IMR-90 (cell line): ENCODE results near the gene PYGL. TPM values are rescaled to one million over a fixed set of nuclear protein-coding genes. Genes with fewer than 3 reads are reported as not detected.

ENCODE experiments used
- ATAC-seq: fragments of 200-7000 bp; cut with Tn5 transposase; 2 replicates; pipeline ENCODE4 v1.9.1; 2020; ENCODE audit warnings: low read depth, mild to moderate bottlenecking, moderate library complexity
- BruUV-seq: library from RNA; stranded (reverse); fragments of 400-500 nt; replicated peaks from 2 replicates; lab custom pipeline; 2021; lab: Mats Ljungman, UMichigan
- CTCF ChIA-PET: fragments of 300-600 bp; formaldehyde crosslinking; extraction: SDS; loops from one replicate; lab custom pipeline; 2021; ENCODE audit warnings: antibody characterized with exemption; lab: Yijun Ruan, JAX
- POLR2A ChIA-PET: fragments of 300-600 bp; sonication (Branson Sonifier 250); formaldehyde crosslinking; loops from one replicate; lab custom pipeline; 2022; ENCODE audit warnings: antibody characterized with exemption; ENCODE audit not compliant: unreplicated experiment; lab: Charles Lee
- DNase-seq: peaks from one replicate; pipeline ENCODE4 v3.0.0; 2013
- H2AFZ ChIP-seq: replicated peaks from 2 replicates; pipeline ENCODE3; 2013; ENCODE audit warnings: low read length, mild to moderate bottlenecking; ENCODE audit not compliant: poor library complexity
- H2AK5ac ChIP-seq: 2 replicates; pipeline ENCODE4 v1.6.1; 2013; ENCODE audit warnings: low read depth, low read length, inconsistent platforms
- H2AK9ac ChIP-seq: replicated peaks from 2 replicates; pipeline ENCODE3; 2013; ENCODE audit warnings: mild to moderate bottlenecking, low read depth, low read length, moderate library complexity; ENCODE audit not compliant: poor library complexity
- H2BK120ac ChIP-seq: 2 replicates; pipeline ENCODE4 v1.6.1; 2013; ENCODE audit warnings: low read depth, low read length, inconsistent platforms
- H2BK15ac ChIP-seq: 3 replicates; pipeline ENCODE4 v1.6.1; 2013; ENCODE audit warnings: low read depth, low read length, inconsistent platforms
- H2BK20ac ChIP-seq: 2 replicates; pipeline ENCODE4 v1.6.1; 2013; ENCODE audit warnings: low read depth, mild to moderate bottlenecking, inconsistent platforms, low read length, moderate library complexity
- H2BK5ac ChIP-seq: 2 replicates; pipeline ENCODE4 v1.6.1; 2013; ENCODE audit warnings: mild to moderate bottlenecking, low read depth, low read length, inconsistent platforms; ENCODE audit not compliant: poor library complexity, severe bottlenecking
- H3K14ac ChIP-seq: replicated peaks from 2 replicates; pipeline ENCODE4 v1.6.1; 2013; ENCODE audit warnings: low read depth, low read length, inconsistent platforms
- H3K18ac ChIP-seq: 2 replicates; pipeline ENCODE4 v1.6.1; 2013; ENCODE audit warnings: low read depth, low read length, control low read depth
- H3K23ac ChIP-seq: 2 replicates; pipeline ENCODE4 v1.6.1; 2013; ENCODE audit warnings: low read depth, low read length, inconsistent platforms
- H3K27ac ChIP-seq: 2 replicates; pipeline ENCODE4 v1.5.1; 2013; ENCODE audit warnings: mild to moderate bottlenecking, control low read depth, low read length; ENCODE audit not compliant: insufficient read depth
- H3K27me3 ChIP-seq: 2 replicates; pipeline ENCODE4 v1.6.1; 2013; ENCODE audit warnings: low read length; ENCODE audit not compliant: control insufficient read depth, insufficient read depth
- H3K36me3 ChIP-seq: 2 replicates; pipeline ENCODE4 v1.6.1; 2013; ENCODE audit warnings: low read length, mixed read lengths; ENCODE audit not compliant: control insufficient read depth, insufficient read depth
- H3K4ac ChIP-seq: 2 replicates; pipeline ENCODE4 v1.6.1; 2013; ENCODE audit warnings: low read depth, low read length, inconsistent platforms
- H3K4me1 ChIP-seq: 2 replicates; pipeline ENCODE4 v1.6.1; 2013; ENCODE audit warnings: low read length, mixed read lengths; ENCODE audit not compliant: control insufficient read depth, insufficient read depth
- H3K4me2 ChIP-seq: 2 replicates; pipeline ENCODE4 v1.6.1; 2013; ENCODE audit warnings: low read depth, mild to moderate bottlenecking, control low read depth, low read length, moderate library complexity
- H3K4me3 ChIP-seq: 2 replicates; pipeline ENCODE4 v1.5.1; 2013; ENCODE audit warnings: low read depth, mild to moderate bottlenecking, control low read depth, low read length, moderate library complexity; ENCODE audit not compliant: insufficient read depth
- H3K56ac ChIP-seq: 2 replicates; pipeline ENCODE4 v1.6.1; 2013; ENCODE audit warnings: low read length, inconsistent platforms; ENCODE audit not compliant: insufficient read depth; ENCODE audit errors: extremely low read depth
- H3K79me1 ChIP-seq, 2 experiments: 2 replicates each; pipeline ENCODE4 v1.6.1; 2013; ENCODE audit warnings: low read length in 2 of 2, inconsistent platforms in 1 of 2, low read depth in 1 of 2
- H3K9ac ChIP-seq: 2 replicates; pipeline ENCODE4 v1.6.1; 2013; ENCODE audit warnings: low read depth, low read length, control low read depth
- H3K9me1 ChIP-seq: 2 replicates; pipeline ENCODE4 v1.6.1; 2013; ENCODE audit warnings: low read length, inconsistent platforms; ENCODE audit not compliant: insufficient read depth
- H3K9me3 ChIP-seq: 2 replicates; pipeline ENCODE4 v1.6.1; 2013; ENCODE audit warnings: low read length; ENCODE audit not compliant: control insufficient read depth, insufficient read depth
- H4K20me1 ChIP-seq: 2 replicates; pipeline ENCODE4 v1.6.1; 2013; ENCODE audit warnings: low read length, inconsistent platforms; ENCODE audit not compliant: insufficient read depth
- H4K5ac ChIP-seq: 2 replicates; pipeline ENCODE4 v1.6.1; 2013; ENCODE audit warnings: mild to moderate bottlenecking, low read depth, low read length, control low read depth
- H4K8ac ChIP-seq, 2 experiments: 2 replicates each; pipeline ENCODE4 v1.6.1; 2013; ENCODE audit warnings: low read depth in 2 of 2, low read length in 2 of 2, control low read depth in 1 of 2, inconsistent platforms in 1 of 2
- H4K91ac ChIP-seq: 2 replicates; pipeline ENCODE4 v1.6.1; 2013; ENCODE audit warnings: low read depth, low read length, inconsistent platforms; ENCODE audit not compliant: insufficient read depth
- BHLHE40 ChIP-seq: fragments of 150-350 bp; IDR thresholded peaks from 2 replicates; pipeline ENCODE4 v1.6.1; 2016; ENCODE audit warnings: mild to moderate bottlenecking, low read depth, low read length
- CEBPB ChIP-seq: IDR thresholded peaks from 2 replicates; pipeline ENCODE4 v1.6.1; 2012; ENCODE audit warnings: low read depth, low read length, improper control_type of control experiment
- CHD1 ChIP-seq: IDR thresholded peaks from 2 replicates; pipeline ENCODE4 v1.6.1; 2012; ENCODE audit warnings: low read depth, low read length, improper control_type of control experiment
- FOS ChIP-seq: fragments of 150-350 bp; IDR thresholded peaks from 2 replicates; pipeline ENCODE4 v1.6.1; 2016; ENCODE audit warnings: low read depth, low read length
- MAZ ChIP-seq: IDR thresholded peaks from 2 replicates; pipeline ENCODE4 v1.6.1; 2012; ENCODE audit warnings: low read depth, mild to moderate bottlenecking, low read length, improper control_type of control experiment, moderate library complexity, borderline replicate concordance
- MXI1 ChIP-seq: IDR thresholded peaks from 2 replicates; pipeline ENCODE4 v1.6.1; 2012; ENCODE audit warnings: low read depth, mild to moderate bottlenecking, low read length, moderate library complexity, borderline replicate concordance
- NFE2L2 ChIP-seq: fragments of 150-350 bp; IDR thresholded peaks from 2 replicates; pipeline ENCODE4 v1.6.1; 2016; ENCODE audit warnings: low read depth, mild to moderate bottlenecking, low read length
- POLR2A ChIP-seq: IDR thresholded peaks from 2 replicates; pipeline ENCODE4 v1.6.1; 2012; ENCODE audit warnings: mild to moderate bottlenecking, low read depth, low read length
- RAD21 ChIP-seq: IDR thresholded peaks from 2 replicates; pipeline ENCODE4 v1.6.1; 2012; ENCODE audit warnings: low read length, improper control_type of control experiment
- RCOR1 ChIP-seq: IDR thresholded peaks from 2 replicates; pipeline ENCODE4 v1.6.1; 2012; ENCODE audit warnings: mild to moderate bottlenecking, low read length, improper control_type of control experiment; ENCODE audit not compliant: insufficient replicate concordance
- RFX5 ChIP-seq: IDR thresholded peaks from 2 replicates; pipeline ENCODE4 v1.8.0; 2012; ENCODE audit warnings: low read depth, mild to moderate bottlenecking, low read length, moderate library complexity
- SMC3 ChIP-seq: fragments of 150-350 bp; IDR thresholded peaks from 2 replicates; pipeline ENCODE4 v1.6.1; 2016; ENCODE audit warnings: low read depth, mild to moderate bottlenecking, antibody characterized with exemption, low read length, moderate library complexity
- WGBS, 2 experiments: methylation state at CpG; one replicate each; pipeline versions ENCODE4 v1.1.5 to v1.1.7; 2013; ENCODE audit warnings: missing lambda C conversion rate in 2 of 2; ENCODE audit not compliant: insufficient read length in 1 of 2; ENCODE audit errors: extremely low coverage in 2 of 2; 5-methylcytosine and 5-hydroxymethylcytosine counted together
- dilution Hi-C: fragments of 300-500 bp; cut with HindIII; formaldehyde crosslinking; loops from one replicate; pipeline ENCODE4 v1.14.3; 2018; ENCODE audit warnings: low sequenced_read_pairs; ENCODE audit not compliant: unreplicated experiment
- in situ Hi-C: fragments of 300-500 bp; cut with MboI; formaldehyde crosslinking; loops from 3 replicates; pipeline ENCODE4 v1.14.3; 2019; ENCODE audit warnings: low sequenced_read_pairs, inconsistent platforms, mixed read lengths
- intact Hi-C: fragments of 100-400 bp; cut with micrococcal nuclease; formaldehyde crosslinking; loops from 2 replicates; pipeline ENCODE4 v1.10.0; 2022
- polyA plus RNA-seq, 3 experiments: library from polyadenylated mRNA; depleted of rRNA; stranded (reverse); fragments of >200 nt; gene quantifications; 2 replicates each; pipeline ENCODE4 v1.2.3, GENCODE V29; 2012; ENCODE audit warnings: low replicate concordance in 1 of 3
- total RNA-seq: library from RNA; depleted of rRNA; stranded (reverse); fragments of >200 nt; gene quantifications from 2 replicates; pipeline ENCODE4 v1.2.3, GENCODE V29; 2012
- TF ChIP-seq, protein P1 (sequence below): fragments of 150-350 bp; IDR thresholded peaks from 2 replicates; pipeline ENCODE4 v1.6.1; 2017; ENCODE audit warnings: mild to moderate bottlenecking, antibody characterized with exemption, low read length, low read depth
- TF ChIP-seq, protein P2 (sequence below): conservative IDR thresholded peaks from 2 replicates; pipeline ENCODE4 v1.5.1; 2012; ENCODE audit warnings: mild to moderate bottlenecking, low read depth, low read length, improper control_type of control experiment
- TF ChIP-seq, protein P3 (sequence below): fragments of 150-350 bp; IDR thresholded peaks from 2 replicates; pipeline ENCODE4 v1.6.1; 2016; ENCODE audit warnings: low read depth, mild to moderate bottlenecking, low read length, moderate library complexity, borderline replicate concordance

PYGL gene
- total and polyA plus RNA-seq, 2 of the 4 experiments (the other 2 are of a cell fraction) = 52.3 to 70.4 TPM

DNA sequence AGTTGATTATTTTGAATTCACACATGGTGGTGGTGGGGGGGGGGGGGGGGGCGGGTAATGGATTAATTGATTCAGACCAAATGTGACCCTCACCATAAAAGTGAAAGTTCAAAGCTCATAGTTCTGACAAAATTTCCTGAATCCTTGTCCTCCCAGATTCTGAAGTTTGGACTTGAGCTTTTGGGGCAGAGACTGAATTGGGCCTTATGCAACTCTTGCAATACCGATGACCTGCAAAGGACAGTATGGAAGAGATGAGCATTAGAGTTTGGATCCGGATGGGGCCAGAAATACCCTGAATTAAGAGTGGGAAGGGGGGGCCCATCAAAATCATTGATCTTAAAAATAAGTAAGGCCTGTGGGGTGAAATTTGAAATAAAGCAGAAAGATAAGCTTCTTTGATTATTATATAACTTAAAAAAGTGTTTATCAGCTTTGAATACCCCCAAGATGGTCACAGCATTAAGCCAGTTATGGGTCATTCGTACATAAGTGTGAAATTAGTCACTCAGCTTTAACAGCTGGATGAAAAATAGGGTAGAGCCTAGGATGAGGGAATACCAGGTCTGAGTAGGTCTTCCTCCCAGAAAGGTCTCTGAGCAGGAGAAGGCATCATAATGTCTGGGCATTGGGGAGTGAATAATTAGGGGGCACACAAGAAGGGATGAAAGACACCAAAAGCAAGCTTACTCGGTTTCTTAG is 2.1 kb upstream of the PYGL start:
- CTCF ChIA-PET = interaction anchor here (0.6 to 1.9 kb wide), 2 partner anchors 9 to 609 kb away, joined by 6 read pairs; no protein-coding TSS in a partner anchor
- TF ChIP-seq RFX5 (no peak), RAD21 (no peak), BHLHE40 (no peak), MAZ (no peak), SMC3 (no peak), NFE2L2 (no peak), CEBPB (no peak), FOS (no peak), RCOR1 (no peak), POLR2A (no peak), CHD1 (no peak), MXI1 (no peak)
- TF ChIP-seq, protein P1, sequence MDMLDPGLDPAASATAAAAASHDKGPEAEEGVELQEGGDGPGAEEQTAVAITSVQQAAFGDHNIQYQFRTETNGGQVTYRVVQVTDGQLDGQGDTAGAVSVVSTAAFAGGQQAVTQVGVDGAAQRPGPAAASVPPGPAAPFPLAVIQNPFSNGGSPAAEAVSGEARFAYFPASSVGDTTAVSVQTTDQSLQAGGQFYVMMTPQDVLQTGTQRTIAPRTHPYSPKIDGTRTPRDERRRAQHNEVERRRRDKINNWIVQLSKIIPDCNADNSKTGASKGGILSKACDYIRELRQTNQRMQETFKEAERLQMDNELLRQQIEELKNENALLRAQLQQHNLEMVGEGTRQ = no peak
- TF ChIP-seq, protein P2, sequence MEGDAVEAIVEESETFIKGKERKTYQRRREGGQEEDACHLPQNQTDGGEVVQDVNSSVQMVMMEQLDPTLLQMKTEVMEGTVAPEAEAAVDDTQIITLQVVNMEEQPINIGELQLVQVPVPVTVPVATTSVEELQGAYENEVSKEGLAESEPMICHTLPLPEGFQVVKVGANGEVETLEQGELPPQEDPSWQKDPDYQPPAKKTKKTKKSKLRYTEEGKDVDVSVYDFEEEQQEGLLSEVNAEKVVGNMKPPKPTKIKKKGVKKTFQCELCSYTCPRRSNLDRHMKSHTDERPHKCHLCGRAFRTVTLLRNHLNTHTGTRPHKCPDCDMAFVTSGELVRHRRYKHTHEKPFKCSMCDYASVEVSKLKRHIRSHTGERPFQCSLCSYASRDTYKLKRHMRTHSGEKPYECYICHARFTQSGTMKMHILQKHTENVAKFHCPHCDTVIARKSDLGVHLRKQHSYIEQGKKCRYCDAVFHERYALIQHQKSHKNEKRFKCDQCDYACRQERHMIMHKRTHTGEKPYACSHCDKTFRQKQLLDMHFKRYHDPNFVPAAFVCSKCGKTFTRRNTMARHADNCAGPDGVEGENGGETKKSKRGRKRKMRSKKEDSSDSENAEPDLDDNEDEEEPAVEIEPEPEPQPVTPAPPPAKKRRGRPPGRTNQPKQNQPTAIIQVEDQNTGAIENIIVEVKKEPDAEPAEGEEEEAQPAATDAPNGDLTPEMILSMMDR = no peak
- TF ChIP-seq, protein P3, sequence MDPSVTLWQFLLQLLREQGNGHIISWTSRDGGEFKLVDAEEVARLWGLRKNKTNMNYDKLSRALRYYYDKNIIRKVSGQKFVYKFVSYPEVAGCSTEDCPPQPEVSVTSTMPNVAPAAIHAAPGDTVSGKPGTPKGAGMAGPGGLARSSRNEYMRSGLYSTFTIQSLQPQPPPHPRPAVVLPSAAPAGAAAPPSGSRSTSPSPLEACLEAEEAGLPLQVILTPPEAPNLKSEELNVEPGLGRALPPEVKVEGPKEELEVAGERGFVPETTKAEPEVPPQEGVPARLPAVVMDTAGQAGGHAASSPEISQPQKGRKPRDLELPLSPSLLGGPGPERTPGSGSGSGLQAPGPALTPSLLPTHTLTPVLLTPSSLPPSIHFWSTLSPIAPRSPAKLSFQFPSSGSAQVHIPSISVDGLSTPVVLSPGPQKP = no peak

More for the DNA sequence above, 2.1 kb upstream of the PYGL start:
- H3K9me3 ChIP-seq = no peaks in the 10 kb centered on the region
- H3K27ac ChIP-seq = no peak overlapping the region
- POLR2A ChIA-PET = no interaction called here
- H3K9me1 ChIP-seq = no peaks in the 10 kb centered on the region; the same call in 1 of the 2 replicates
- peaks cover 9% of the 10 kb centered on the region; the same call in 1 of the 2 replicates for H3K4me1 ChIP-seq
- no peak overlapping the region; the same call in 2 of the 3 replicates for H2BK15ac ChIP-seq
- no peak overlapping the region for H3K23ac ChIP-seq
- no peak overlapping the region for H2BK120ac ChIP-seq
- dilution Hi-C loops = no loop called here
- H3K56ac ChIP-seq = no peak overlapping the region
- BruUV-seq = no TSS peak
- H3K79me1 ChIP-seq = peaks cover 4% of the 10 kb centered on the region in 2 experiments; a peak in 1 of 4 replicates
- H2AK9ac ChIP-seq = no peak overlapping the region
- H3K4me2 ChIP-seq = no peak overlapping the region
- no peak overlapping the region for H4K91ac ChIP-seq
- in situ Hi-C loops = no loop called here
- H2BK5ac ChIP-seq = no peak overlapping the region
- no peak overlapping the region for H2BK20ac ChIP-seq
- ATAC-seq (no peak), DNase-seq (no peak)
- H4K5ac ChIP-seq = no peak overlapping the region
- H3K18ac ChIP-seq = no peak overlapping the region
- no peak overlapping the region for H3K9ac ChIP-seq
- H3K36me3 ChIP-seq = no peaks in the 10 kb centered on the region
- H3K4ac ChIP-seq = no peak overlapping the region
- 100% methylated on average over 1 of the region's 5 CpGs; no CpG with 5 or more reads in 1 of the 2 experiments for WGBS, 2 experiments
- no peak overlapping the region for H3K4me3 ChIP-seq
- H2AFZ ChIP-seq = no peak overlapping the region
- H3K27me3 ChIP-seq = no peaks in the 10 kb centered on the region
- intact Hi-C loops = no loop called here
- H4K20me1 ChIP-seq = no peaks in the 10 kb centered on the region
- H3K14ac ChIP-seq = no peak overlapping the region
- no peak overlapping the region for H4K8ac ChIP-seq
- no peak overlapping the region; the same call in 1 of the 2 replicates for H2AK5ac ChIP-seq
